SK-N-SH (cell line): ENCODE results near the gene PRKCH. TPM values are rescaled to one million over a fixed set of nuclear protein-coding genes. Genes with fewer than 3 reads are reported as not detected.

ENCODE experiments used
- CTCF ChIA-PET: fragments of 300-600, 350-600 bp; formaldehyde crosslinking; extraction: SDS; loops from one replicate; lab custom pipeline; 2021; lab: Yijun Ruan, JAX
- POLR2A ChIA-PET: fragments of 350-600 bp; sonication (Branson Sonifier 250); formaldehyde crosslinking; extraction: SDS; loops from one replicate; lab custom pipeline; 2020; ENCODE audit warnings: antibody characterized with exemption, inconsistent platforms; lab: Yijun Ruan, JAX
- DNase-seq: peaks from one replicate; pipeline ENCODE4 v3.0.0; 2012
- H2AFZ ChIP-seq: fragments of 200-600 bp; sonication (generic); 2 replicates; pipeline ENCODE4 v1.8.1; 2016; ENCODE audit warnings: antibody characterized with exemption, mild to moderate bottlenecking, low read depth
- H3F3A ChIP-seq: fragments of 200-600 bp; sonication (generic); replicated peaks from 2 replicates; pipeline ENCODE3; 2016; ENCODE audit warnings: antibody characterized with exemption, mild to moderate bottlenecking; ENCODE audit not compliant: insufficient read depth
- H3K27ac ChIP-seq, 2 experiments: fragments of 200-500 bp in 1 of 2; fragments of 200-600 bp in 1 of 2; sonication (Bioruptor generic) in 1 of 2; sonication (generic), shearing (Covaris generic) in 1 of 2; 2 replicates each; pipeline versions ENCODE4 v1.5.1 to v1.6.1; 2014 to 2016; ENCODE audit warnings: low read depth in 2 of 2, inconsistent platforms in 1 of 2, low read length in 1 of 2, mild to moderate bottlenecking in 1 of 2, mixed read lengths in 1 of 2
- H3K27me3 ChIP-seq: fragments of 200-600 bp; sonication (generic), shearing (Covaris generic); 2 replicates; pipeline ENCODE4 v1.6.1; 2016; ENCODE audit warnings: mixed run types; ENCODE audit not compliant: insufficient read depth
- H3K36me3 ChIP-seq, 2 experiments: fragments of 200-500 bp in 1 of 2; fragments of 200-600 bp in 1 of 2; sonication (Bioruptor generic) in 1 of 2; sonication (generic) in 1 of 2; replicated peaks in 1 of 2; 2 replicates each; pipeline versions ENCODE3 to v1.5.1; 2014 to 2016; ENCODE audit warnings: low read length in 1 of 2, mild to moderate bottlenecking in 1 of 2; ENCODE audit not compliant: insufficient read depth in 2 of 2, control insufficient read depth in 1 of 2
- H3K4me1 ChIP-seq, 2 experiments: fragments of 200-500 bp in 1 of 2; fragments of 200-600 bp in 1 of 2; sonication (Bioruptor generic) in 1 of 2; sonication (generic), shearing (Covaris generic) in 1 of 2; 2 replicates each; pipeline versions ENCODE4 v1.5.1 to v1.6.1; 2014 to 2016; ENCODE audit warnings: low read depth in 1 of 2, low read length in 1 of 2, mixed run types in 1 of 2; ENCODE audit not compliant: insufficient read depth in 2 of 2, control insufficient read depth in 1 of 2
- H3K4me2 ChIP-seq: fragments of 200-600 bp; sonication (generic), shearing (Covaris generic); 2 replicates; pipeline ENCODE4 v1.6.1; 2017; ENCODE audit warnings: mixed run types
- H3K4me3 ChIP-seq, 2 experiments: fragments of 200-500 bp in 1 of 2; fragments of 200-600 bp in 1 of 2; sonication (Bioruptor generic) in 1 of 2; sonication (generic), shearing (Covaris generic) in 1 of 2; 2 replicates each; pipeline versions ENCODE4 v1.5.1 to v1.8.1; 2014 to 2016; ENCODE audit warnings: low read depth in 2 of 2, inconsistent platforms in 1 of 2, low read length in 1 of 2, mild to moderate bottlenecking in 1 of 2, mixed read lengths in 1 of 2, moderate library complexity in 1 of 2
- H3K79me2 ChIP-seq: fragments of 200-600 bp; sonication (generic); 2 replicates; pipeline ENCODE4 v1.8.1; 2017; ENCODE audit warnings: mild to moderate bottlenecking; ENCODE audit not compliant: insufficient read depth
- H3K9ac ChIP-seq: fragments of 200-600 bp; sonication (generic); 2 replicates; pipeline ENCODE4 v1.6.1; 2017; ENCODE audit warnings: mixed run types
- H3K9me2 ChIP-seq: fragments of 200-600 bp; sonication (generic); 2 replicates; pipeline ENCODE4 v1.6.1; 2017; ENCODE audit warnings: mixed run types
- H3K9me3 ChIP-seq: fragments of 200-600 bp; sonication (generic); 2 replicates; pipeline ENCODE4 v1.6.1; 2017; ENCODE audit warnings: mixed run types, mild to moderate bottlenecking, moderate library complexity
- H4K20me1 ChIP-seq: fragments of 200-600 bp; sonication (generic); 2 replicates; pipeline ENCODE4 v1.6.1; 2017; ENCODE audit warnings: mild to moderate bottlenecking, mixed run types; ENCODE audit not compliant: insufficient read depth
- ELF1 ChIP-seq: IDR thresholded peaks from 2 replicates; pipeline ENCODE4 v1.4.0; 2012
- EZH2phosphoT487 ChIP-seq: fragments of 200-600 bp; sonication (generic); IDR thresholded peaks from 2 replicates; pipeline ENCODE4 v1.6.1; 2017; ENCODE audit warnings: low read depth, mixed run types, mild to moderate bottlenecking, antibody characterized with exemption, moderate library complexity, borderline replicate concordance
- FOSL2 ChIP-seq: IDR thresholded peaks from 2 replicates; pipeline ENCODE4 v1.4.0; 2012; ENCODE audit warnings: low read depth, mild to moderate bottlenecking, moderate library complexity, borderline replicate concordance
- GATA2 ChIP-seq: sonication (generic); formaldehyde crosslinking; IDR thresholded peaks from 2 replicates; pipeline ENCODE4 v1.5.0; 2020; ENCODE audit warnings: mild to moderate bottlenecking, missing genetic modification reagents
- MXI1 ChIP-seq: IDR thresholded peaks from 2 replicates; pipeline ENCODE4 v1.6.1; 2012; ENCODE audit warnings: mild to moderate bottlenecking, low read depth, low read length, improper control_type of control experiment
- NRF1 ChIP-seq: IDR thresholded peaks from 2 replicates; pipeline ENCODE4 v1.6.1; 2012; ENCODE audit warnings: low read depth, mild to moderate bottlenecking, low read length
- RAD21 ChIP-seq: IDR thresholded peaks from 2 replicates; pipeline ENCODE4 v1.6.1; 2012; ENCODE audit warnings: mild to moderate bottlenecking, low read length
- RXRA ChIP-seq: IDR thresholded peaks from 2 replicates; pipeline ENCODE4 v1.4.0; 2012; ENCODE audit warnings: low read depth, mild to moderate bottlenecking, borderline replicate concordance
- TAF1 ChIP-seq: IDR thresholded peaks from 2 replicates; pipeline ENCODE4 v1.6.1; 2012; ENCODE audit warnings: low read depth, mild to moderate bottlenecking, low read length, moderate library complexity, borderline replicate concordance
- TCF12 ChIP-seq: IDR thresholded peaks from 2 replicates; pipeline ENCODE4 v1.4.0; 2012
- TEAD4 ChIP-seq: IDR thresholded peaks from 2 replicates; pipeline ENCODE4 v1.4.0; 2012; ENCODE audit warnings: mild to moderate bottlenecking, borderline replicate concordance; ENCODE audit not compliant: insufficient read depth
- YY1 ChIP-seq: IDR thresholded peaks from 2 replicates; pipeline ENCODE4 v1.4.0; 2012; ENCODE audit warnings: low read depth, mild to moderate bottlenecking
- WGBS: methylation state at CpG from one replicate; pipeline ENCODE4 v1.1.6; 2017; ENCODE audit warnings: low lambda C conversion rate; 5-methylcytosine and 5-hydroxymethylcytosine counted together
- polyA plus RNA-seq, 3 experiments: library from polyadenylated mRNA; depleted of rRNA; stranded (reverse); fragments of >200 nt; gene quantifications; 2 replicates each; pipeline ENCODE4 v1.2.3, GENCODE V29; 2012
- TF ChIP-seq, protein P1 (sequence below): IDR thresholded peaks from 2 replicates; pipeline ENCODE4 v1.4.0; 2012; ENCODE audit warnings: low read depth, borderline replicate concordance
- TF ChIP-seq, protein P2 (sequence below): fragments of 150-350 bp; IDR thresholded peaks from 2 replicates; pipeline ENCODE4 v1.6.1; 2016; ENCODE audit warnings: mild to moderate bottlenecking, low read depth, low read length
- TF ChIP-seq, protein P3 (sequence below): IDR thresholded peaks from 2 replicates; pipeline ENCODE4 v1.4.0; 2012; ENCODE audit warnings: low read depth, borderline replicate concordance
- TF ChIP-seq, protein P4 (sequence below): IDR thresholded peaks from 2 replicates; pipeline ENCODE4 v1.6.1; 2012; ENCODE audit warnings: mild to moderate bottlenecking, low read depth, low read length, moderate library complexity

Gene PRKCH
- polyA plus RNA-seq, 1 of the 3 experiments (the other 2 are of a cell fraction) = 4.2 TPM

DNA sequence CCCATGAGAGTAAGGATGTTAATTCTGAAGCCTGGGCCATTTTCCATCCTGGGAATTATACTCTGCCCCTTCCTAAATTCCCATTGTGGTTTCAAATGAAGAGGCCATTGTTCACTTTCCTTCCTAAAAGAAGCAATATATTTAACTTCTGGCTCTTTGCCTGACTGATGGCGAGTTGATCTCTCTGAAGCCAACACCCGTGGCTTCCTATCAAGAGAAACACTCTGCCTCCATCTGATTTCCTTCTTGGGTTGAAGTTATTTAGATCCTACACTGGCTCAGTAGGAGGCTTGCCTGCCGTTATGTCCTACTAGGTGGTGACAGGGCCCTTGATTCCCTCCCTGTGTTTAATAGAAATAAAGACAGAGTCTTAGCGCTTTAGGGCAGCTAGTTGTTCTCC, 97.4 kb downstream of the PRKCH start:
- Histone ChIP-seq H2AFZ (no peak overlapping the region), H4K20me1 (no peaks in the 10 kb centered on the region), H3K27me3 (no peaks in the 10 kb centered on the region), H3K27ac (no peak overlapping the region), H3K9me3 (no peaks in the 10 kb centered on the region), H3K4me3 (no peak overlapping the region), H3K4me2 (0 out of 2 replicates have a peak overlapping the region, but pooled peaks have one; percentile 24), H3K9ac (no peak overlapping the region), H3K9me2 (no peaks in the 10 kb centered on the region), H3F3A (no peaks in the 10 kb centered on the region), H3K4me1 (no peaks in the 10 kb centered on the region), H3K36me3 (no peaks in the 10 kb centered on the region), H3K79me2 (no peaks in the 10 kb centered on the region)
- TF ChIP-seq, protein P1, sequence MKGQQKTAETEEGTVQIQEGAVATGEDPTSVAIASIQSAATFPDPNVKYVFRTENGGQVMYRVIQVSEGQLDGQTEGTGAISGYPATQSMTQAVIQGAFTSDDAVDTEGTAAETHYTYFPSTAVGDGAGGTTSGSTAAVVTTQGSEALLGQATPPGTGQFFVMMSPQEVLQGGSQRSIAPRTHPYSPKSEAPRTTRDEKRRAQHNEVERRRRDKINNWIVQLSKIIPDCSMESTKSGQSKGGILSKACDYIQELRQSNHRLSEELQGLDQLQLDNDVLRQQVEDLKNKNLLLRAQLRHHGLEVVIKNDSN = no peak
- no peak for TF ChIP-seq RXRA
- no peak for TF ChIP-seq NRF1
- no peak for TF ChIP-seq RAD21
- TF ChIP-seq, protein P2, sequence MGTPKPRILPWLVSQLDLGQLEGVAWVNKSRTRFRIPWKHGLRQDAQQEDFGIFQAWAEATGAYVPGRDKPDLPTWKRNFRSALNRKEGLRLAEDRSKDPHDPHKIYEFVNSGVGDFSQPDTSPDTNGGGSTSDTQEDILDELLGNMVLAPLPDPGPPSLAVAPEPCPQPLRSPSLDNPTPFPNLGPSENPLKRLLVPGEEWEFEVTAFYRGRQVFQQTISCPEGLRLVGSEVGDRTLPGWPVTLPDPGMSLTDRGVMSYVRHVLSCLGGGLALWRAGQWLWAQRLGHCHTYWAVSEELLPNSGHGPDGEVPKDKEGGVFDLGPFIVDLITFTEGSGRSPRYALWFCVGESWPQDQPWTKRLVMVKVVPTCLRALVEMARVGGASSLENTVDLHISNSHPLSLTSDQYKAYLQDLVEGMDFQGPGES = no peak
- no peak for TF ChIP-seq GATA2 (CRISPR knock-in tag)
- no peak for TF ChIP-seq ELF1
- TF ChIP-seq, protein P3, sequence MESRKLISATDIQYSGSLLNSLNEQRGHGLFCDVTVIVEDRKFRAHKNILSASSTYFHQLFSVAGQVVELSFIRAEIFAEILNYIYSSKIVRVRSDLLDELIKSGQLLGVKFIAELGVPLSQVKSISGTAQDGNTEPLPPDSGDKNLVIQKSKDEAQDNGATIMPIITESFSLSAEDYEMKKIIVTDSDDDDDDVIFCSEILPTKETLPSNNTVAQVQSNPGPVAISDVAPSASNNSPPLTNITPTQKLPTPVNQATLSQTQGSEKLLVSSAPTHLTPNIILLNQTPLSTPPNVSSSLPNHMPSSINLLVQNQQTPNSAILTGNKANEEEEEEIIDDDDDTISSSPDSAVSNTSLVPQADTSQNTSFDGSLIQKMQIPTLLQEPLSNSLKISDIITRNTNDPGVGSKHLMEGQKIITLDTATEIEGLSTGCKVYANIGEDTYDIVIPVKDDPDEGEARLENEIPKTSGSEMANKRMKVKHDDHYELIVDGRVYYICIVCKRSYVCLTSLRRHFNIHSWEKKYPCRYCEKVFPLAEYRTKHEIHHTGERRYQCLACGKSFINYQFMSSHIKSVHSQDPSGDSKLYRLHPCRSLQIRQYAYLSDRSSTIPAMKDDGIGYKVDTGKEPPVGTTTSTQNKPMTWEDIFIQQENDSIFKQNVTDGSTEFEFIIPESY = no peak
- TF ChIP-seq FOSL2 = no peak
- no peak for TF ChIP-seq YY1
- TF ChIP-seq, protein P4, sequence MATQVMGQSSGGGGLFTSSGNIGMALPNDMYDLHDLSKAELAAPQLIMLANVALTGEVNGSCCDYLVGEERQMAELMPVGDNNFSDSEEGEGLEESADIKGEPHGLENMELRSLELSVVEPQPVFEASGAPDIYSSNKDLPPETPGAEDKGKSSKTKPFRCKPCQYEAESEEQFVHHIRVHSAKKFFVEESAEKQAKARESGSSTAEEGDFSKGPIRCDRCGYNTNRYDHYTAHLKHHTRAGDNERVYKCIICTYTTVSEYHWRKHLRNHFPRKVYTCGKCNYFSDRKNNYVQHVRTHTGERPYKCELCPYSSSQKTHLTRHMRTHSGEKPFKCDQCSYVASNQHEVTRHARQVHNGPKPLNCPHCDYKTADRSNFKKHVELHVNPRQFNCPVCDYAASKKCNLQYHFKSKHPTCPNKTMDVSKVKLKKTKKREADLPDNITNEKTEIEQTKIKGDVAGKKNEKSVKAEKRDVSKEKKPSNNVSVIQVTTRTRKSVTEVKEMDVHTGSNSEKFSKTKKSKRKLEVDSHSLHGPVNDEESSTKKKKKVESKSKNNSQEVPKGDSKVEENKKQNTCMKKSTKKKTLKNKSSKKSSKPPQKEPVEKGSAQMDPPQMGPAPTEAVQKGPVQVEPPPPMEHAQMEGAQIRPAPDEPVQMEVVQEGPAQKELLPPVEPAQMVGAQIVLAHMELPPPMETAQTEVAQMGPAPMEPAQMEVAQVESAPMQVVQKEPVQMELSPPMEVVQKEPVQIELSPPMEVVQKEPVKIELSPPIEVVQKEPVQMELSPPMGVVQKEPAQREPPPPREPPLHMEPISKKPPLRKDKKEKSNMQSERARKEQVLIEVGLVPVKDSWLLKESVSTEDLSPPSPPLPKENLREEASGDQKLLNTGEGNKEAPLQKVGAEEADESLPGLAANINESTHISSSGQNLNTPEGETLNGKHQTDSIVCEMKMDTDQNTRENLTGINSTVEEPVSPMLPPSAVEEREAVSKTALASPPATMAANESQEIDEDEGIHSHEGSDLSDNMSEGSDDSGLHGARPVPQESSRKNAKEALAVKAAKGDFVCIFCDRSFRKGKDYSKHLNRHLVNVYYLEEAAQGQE = no peak
- TF ChIP-seq TCF12 = no peak
- no peak for TF ChIP-seq EZH2phosphoT487
- no peak for TF ChIP-seq TEAD4
- TF ChIP-seq TAF1 = no peak
- TF ChIP-seq MXI1 = no peak
- ChIA-PET POLR2A (no interaction called here), CTCF (no interaction called here)
- DNase-seq = no peak
- WGBS = 72% methylated on average over 4 of the region's 4 CpGs
